EL (cell line): ENCODE measurements around the gene ARMC9.

ENCODE experiments used
- DNase-seq: peaks from one replicate; pipeline ENCODE4 v3.0.0-alpha.2; 2016

Gene ARMC9

GRCh38 chr2:231318954-231319353 is 120.5 kb downstream of the ARMC9 start:
- no peak for DNase-seq

- no peak for DNase-seq
Observed at GRCh38 chr2:231319867-231320266, 121.4 kb downstream of the ARMC9 start.

GRCh38 chr2:231321021-231321420 is 122.6 kb downstream of the ARMC9 start:
- DNase-seq: no peak

- DNase-seq: no peak
Observed at GRCh38 chr2:231321556-231322334, 123.3 kb downstream of the ARMC9 start.

- DNase-seq: no peak
Observed at GRCh38 chr2:231323316-231323715, 124.9 kb downstream of the ARMC9 start.

- DNase-seq: no peak
Observed at GRCh38 chr2:231325826-231326225, 127.4 kb downstream of the ARMC9 start.

GRCh38 chr2:231326404-231326803 is 128.0 kb downstream of the ARMC9 start:
- DNase-seq: no peak

GRCh38 chr2:231330311-231330710 is 131.9 kb downstream of the ARMC9 start:
- DNase-seq: no peak

GRCh38 chr2:231331533-231331932 is 133.1 kb downstream of the ARMC9 start:
- no peak for DNase-seq

GRCh38 chr2:231332388-231332787 is 134.0 kb downstream of the ARMC9 start:
- DNase-seq: no peak

- no peak for DNase-seq
Observed at GRCh38 chr2:231332872-231333500, 134.6 kb downstream of the ARMC9 start.

GRCh38 chr2:231334179-231334930 is 135.9 kb downstream of the ARMC9 start:
- no peak for DNase-seq

- DNase-seq: no peak
Observed at GRCh38 chr2:231334981-231335380, 136.6 kb downstream of the ARMC9 start.

GRCh38 chr2:231335591-231335990 is 137.2 kb downstream of the ARMC9 start:
- DNase-seq: no peak

- DNase-seq: no peak
Observed at GRCh38 chr2:231336236-231336635, 137.8 kb downstream of the ARMC9 start.

GRCh38 chr2:231336700-231337099 is 138.3 kb downstream of the ARMC9 start:
- no peak for DNase-seq

- DNase-seq: no peak
Observed at GRCh38 chr2:231337807-231338759, 139.7 kb downstream of the ARMC9 start.

GRCh38 chr2:231339316-231339715 is 140.9 kb downstream of the ARMC9 start:
- no peak for DNase-seq

- no peak for DNase-seq
Observed at GRCh38 chr2:231341100-231341499, 142.7 kb downstream of the ARMC9 start.

- DNase-seq: no peak
Observed at GRCh38 chr2:231342061-231342711, 143.8 kb downstream of the ARMC9 start.

- no peak for DNase-seq
Observed at GRCh38 chr2:231343006-231343710, 144.7 kb downstream of the ARMC9 start.
